HG03520 (cell line): ENCODE results near the gene HJV.
A peak's percentile ranks its signal among the peaks of the same experiment; 100 is the strongest.

Experiments used
- ATAC-seq: cut with Tn5 transposase; IDR thresholded peaks from one replicate; pipeline ENCODE4 v1.9.1; 2021; ENCODE audit warnings: mild to moderate bottlenecking, moderate library complexity; ENCODE audit not compliant: unreplicated experiment

Gene HJV

DNA sequence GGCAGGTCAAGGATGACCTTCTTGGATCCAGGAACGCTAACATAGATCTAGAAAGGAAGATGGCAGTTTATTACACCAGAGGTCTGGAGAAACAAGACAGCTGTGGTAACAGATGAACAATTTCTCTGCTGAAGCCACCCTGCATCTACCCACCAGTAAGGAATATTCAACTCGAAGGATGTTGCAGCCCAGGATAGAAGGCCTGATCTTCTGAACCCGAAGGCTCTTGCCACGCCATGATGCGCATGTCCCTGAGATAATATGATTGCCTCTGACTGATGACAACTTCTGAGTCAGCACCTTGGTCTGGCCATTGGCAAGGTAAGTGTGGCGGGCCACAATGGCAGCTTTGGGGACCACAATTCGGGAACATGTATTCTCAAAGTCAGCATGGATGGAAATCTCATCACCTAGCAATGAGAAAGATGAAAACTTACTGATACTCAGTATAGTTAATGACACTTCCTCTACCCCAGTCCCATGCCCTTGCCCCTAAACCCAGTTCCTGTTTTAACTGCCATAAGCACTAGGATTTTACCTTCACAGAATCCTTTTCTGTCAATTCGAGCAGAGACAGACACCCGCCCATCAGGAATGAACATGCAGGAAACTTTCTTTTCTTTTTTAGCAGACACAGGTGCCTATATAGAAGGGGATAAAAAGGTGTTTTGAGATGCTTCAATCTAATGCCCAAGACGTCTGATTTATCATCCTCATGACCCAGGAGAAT is 27.0 kb downstream of the HJV start:
- no peak for ATAC-seq

DNA sequence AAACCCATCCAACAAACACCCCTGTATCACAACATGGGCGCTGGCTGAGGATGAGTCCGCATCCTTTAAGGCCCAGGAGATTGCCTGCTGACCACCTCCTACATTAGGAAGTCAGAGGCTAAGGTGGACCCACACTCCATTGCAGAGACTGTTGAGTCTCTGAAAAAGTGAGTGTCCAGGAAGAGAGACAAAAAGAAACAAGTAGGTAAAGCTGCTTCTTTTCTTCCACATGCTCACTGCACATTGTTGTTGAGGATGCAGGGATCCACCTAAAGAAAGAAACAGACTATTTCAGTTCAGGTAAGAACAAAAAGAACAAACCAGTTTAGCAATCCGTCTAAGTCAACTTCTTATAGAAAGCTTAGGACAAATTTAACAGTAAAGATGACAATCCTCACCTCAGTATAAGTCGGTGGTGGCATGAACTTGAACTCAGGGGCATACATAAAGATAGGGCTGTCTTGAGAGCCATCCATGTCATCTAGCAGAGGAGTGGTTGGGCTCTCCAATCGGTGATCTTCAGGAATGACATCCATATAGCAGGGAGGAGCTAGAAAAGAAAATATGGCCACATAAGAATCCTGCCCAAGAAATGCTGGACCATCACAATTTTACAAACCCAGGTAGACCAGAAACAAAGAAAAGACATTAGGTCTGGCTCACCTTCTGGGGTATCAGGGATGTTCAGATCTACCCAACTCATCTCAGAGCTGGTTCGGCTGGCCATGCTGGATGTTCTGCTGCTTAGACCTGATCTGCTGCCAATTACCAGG is 27.7 kb downstream of the HJV start:
- ATAC-seq, result no peak

DNA sequence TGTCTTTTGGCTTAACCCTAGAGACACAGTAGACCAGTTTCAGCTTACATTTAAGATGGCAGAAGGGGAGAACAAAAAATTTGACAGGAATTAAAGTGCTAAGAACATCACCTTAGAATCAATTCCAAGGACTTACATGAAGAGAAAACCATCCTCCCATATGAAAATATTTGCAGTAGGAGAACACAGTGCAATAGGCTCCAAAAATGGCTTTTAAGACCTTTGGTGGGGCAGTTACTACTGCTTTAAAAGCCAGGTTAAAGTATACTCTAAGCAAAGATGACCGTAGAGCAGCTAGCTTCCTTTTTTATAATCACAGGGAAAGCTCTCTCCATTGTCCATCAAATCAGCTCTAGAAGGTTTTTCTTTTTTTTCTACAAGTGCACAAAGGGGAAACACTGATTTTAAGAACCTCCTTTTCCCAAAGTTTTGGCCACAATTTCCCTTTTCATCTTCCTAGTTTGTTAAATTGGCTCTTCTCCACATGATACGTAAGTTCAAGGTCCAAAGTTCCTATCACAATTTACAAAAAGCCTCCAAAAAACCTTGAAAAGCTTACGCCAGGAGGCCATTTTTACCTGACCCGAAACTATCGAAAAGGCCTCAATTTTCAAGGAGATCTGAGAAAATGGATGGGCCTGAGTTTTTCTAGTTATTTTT is 28.4 kb downstream of the HJV start:
- ATAC-seq, result no peak

DNA sequence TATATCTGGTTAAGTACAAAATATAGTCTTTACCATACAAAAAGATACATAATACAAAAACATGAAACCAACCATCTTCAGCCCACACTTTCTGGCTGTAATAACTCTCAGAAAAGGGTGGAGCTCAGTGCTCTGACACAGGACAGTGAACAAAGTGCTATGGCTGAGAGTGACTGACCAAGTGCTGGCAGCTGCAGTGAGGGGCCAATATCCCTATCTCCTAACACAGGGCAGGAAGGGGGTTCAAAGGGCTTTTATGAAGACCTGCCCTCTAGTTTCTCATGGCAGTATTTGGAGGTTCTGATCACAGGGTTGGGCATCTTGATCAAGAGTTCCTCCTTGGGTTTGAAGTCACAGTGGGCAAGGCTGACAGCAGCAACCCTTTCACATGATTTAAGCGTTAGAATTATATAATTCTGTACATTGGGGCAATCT is 29.0 kb downstream of the HJV start:
- ATAC-seq, result no peak

DNA sequence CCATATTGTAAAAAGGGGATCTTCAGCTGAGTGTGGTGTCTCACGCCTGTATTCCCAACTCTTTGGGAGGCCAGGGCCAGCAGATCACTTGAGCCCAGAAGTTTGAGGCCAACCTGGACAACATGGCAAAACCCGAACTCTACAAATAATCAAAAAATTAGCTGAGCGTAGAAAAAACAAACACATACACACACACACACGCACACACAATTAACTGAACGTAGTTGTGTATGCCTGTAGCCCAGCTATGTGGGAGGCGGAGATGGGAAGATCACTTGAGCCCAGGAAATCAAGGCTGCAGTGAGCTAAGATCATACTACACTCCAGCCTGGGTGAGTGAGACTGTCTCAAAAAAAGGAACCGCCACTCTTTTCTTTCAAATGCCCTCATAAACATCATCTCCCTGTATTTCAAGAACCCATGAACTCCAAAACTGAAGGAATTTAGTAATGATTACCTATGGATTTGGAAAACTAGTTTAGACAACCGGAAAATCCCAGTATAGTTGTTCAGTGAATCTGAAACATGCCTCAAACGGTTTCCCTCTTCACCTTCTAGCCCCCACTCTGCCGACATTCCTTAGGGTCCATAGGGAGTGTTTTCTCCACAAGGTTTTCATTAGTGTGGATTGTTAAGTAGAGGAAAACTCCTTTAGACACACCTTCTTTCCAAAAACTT is 29.7 kb downstream of the HJV start:
- ATAC-seq, result no peak

DNA sequence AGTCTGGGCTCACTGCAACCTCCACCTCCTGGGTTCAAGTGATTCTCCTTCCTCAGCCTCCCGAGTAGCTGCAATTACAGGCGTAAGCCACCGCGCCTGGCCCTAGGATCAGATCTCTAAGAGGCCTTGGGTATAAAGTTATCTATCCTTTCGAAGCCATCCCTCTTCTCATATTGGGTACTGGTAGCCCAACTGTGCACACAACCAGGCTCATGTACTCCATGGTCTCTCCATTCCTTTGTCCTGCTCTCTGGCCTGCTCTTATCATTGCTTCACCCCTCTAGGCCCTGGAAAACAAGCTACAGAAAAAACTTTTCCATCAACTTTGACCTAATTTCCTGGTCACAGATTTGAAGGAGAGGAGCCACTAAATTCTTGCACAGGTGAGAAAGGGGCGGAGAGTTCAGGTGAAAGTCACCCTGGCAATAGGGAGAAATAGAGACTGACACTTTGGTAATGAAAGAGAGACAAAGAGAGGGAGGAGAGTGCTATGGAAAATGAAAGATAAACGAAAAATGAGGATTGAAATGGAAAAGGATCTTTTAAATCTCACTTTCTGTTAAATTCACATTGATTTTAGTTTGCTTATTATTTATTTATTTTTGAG is 31.2 kb downstream of the HJV start:
- no peak for ATAC-seq

- no peak for ATAC-seq
These were observed 32.8 kb downstream of the HJV start for GRCh38 chr1:145988773-145989172.

- ATAC-seq, result no peak
These were observed 33.6 kb downstream of the HJV start for GRCh38 chr1:145987926-145988325.

DNA sequence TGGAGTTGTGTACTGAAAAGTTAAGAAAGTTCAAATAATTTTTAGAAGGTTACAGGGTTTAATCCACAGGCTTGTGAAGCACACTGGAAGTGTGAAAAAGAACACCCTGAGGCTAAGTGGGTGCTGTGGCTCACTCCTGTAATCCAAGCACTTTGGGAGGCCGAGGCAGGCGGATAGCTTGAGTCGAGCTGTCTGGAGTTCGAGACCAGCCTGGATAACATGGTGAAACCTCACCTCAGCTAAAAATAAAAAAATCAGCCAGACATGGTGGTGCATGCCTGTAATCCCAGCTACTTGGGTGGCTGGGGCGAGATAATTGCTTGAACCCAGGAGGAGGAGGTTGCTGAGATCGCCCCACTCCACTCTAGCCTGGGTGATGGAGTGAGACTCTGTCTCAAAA is 35.0 kb downstream of the HJV start:
- ATAC-seq, result no peak

DNA sequence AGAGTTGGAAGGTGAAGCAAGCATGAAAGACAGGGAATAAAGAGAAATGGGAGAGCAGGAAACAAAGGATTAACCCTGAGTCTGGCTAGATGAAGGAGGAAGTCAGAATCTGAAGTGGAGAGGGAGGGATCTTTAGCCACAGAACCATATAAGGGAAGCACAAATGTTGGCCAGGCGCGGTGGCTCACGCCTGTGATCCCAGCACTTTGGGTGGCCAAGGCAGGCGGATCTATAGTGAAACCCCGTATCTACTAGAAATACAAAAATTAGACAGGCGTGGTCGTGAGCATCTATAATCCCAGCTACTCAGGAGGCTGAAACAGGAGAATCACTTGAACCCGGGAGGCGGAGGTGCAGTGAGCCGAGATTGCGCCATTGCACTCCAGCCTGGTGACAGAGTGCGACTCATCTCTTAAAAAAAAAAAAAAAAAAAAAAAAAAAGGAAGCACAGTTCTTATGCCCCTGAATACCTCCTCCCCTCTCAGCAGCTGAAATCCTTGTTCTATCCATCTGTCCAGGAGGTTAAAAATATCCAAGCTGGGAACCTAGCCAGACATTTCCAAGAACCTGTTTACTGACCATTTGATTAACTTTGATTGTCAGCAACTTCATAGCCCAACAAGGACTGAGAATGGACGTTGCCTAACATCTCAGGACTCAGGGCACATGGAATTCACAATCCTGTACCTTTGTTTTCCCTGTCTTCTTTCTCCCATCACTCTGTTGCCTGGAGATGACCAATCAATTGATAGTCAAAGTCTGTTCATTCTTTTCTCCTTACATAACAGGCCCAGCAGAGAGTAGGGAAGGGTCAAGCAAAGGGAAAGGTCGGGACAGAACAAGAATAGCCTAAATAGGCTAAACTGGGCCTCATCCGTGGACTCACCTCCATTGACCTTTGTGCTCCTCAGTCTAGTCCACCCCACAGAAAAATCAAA is 35.8 kb downstream of the HJV start:
- no peak for ATAC-seq

GRCh38 chr1:145985129-145985501 is 36.4 kb downstream of the HJV start:
- no peak for ATAC-seq

- ATAC-seq, result no peak
These were observed 37.3 kb downstream of the HJV start for GRCh38 chr1:145983960-145984830.

GRCh38 chr1:145983206-145983675 is 38.3 kb downstream of the HJV start:
- no peak for ATAC-seq

DNA sequence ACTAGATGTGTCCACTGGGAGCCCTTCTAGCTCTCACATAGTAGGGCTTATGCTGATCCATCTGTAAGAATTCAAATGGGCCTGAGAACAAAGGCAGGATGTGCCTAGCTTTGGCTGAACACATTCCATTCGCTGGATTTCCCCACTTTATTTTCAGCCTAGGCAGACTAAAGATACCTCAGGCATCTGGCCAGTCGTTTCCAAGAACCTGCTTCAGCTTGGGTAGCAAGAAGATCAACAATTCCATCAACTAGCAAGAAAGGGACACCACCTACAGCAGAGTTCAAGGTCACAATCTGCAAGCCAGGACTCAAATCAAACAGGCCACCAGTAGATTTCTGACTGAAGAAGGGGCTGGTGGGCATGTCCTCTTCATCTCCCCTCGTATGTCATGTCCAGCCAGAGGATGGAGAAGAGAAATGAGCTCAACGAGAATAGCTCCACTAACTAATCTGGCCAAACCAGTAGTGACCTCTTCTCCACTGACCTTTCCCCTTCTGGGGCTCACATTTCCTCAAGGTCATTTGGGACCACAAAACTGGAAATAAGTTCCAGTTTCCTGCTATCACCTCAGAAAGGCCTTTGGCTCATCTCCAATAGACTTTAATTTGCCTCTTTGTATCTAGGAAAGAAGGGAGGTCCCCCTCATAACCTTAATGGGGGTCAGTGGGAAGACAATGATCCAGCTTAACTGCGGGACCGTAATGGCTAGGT is 39.4 kb downstream of the HJV start:
- ATAC-seq, result no peak

DNA sequence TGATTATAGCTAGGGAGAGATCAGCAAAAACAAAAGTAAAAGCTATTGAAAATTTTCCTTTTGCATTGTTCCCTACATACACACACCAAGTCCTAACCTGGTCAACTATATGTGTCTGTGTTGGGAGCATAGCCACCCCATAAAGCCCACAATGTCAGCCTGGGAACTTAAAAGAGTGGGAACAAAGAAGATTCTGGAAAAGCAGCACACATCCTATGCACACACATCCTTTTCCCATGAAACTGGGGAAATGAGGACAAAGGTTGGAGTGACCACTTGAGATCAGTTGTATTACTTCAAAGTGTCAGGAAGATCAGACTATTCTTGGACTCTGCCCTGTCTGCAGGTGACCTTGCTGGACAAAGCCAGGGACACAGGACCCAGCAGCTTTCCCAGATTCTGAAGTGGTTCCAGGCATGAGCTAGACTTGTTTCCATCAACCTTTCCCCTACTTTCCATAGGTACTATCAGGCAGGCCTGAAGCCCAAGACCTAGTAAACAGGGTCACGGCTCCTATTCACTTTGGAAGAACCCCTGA is 41.0 kb downstream of the HJV start:
- ATAC-seq, result no peak

DNA sequence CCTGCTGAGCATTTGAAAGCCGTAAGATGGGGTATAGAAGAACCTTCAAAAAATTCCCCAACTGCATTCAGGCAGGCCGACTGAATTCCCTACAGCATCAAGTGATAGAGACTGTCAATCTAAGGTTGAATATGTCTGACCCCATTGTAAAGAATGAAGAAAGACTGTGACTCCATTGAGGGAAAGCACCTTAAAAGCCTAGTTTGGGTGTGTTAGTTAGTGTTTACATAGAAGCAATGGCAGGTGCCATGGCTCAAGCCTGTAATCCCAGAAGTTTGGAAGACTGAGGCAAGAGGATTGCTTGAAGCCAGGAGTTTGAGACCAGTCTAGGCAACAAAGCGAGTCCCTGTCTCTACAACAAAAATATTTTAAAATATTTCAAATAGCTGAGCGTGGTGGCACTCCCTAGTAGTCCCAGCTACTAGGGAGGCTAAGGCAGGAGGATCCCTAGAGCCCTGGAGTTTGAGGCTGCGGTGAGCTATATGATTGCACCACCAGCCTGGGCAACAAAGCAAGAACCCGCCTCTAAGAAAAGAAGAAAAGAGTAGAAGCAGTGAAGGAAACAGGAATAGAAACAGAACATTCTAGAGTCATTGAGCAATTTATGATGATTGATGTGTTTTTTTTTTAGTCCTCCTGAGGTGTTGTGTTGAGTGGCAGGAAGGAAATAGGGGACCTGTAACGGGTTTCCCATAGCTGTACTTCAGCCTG is 41.6 kb downstream of the HJV start:
- peak; percentile 13 for ATAC-seq
